Lower leg skin (tissue), 4 donors: Measurements from ENCODE around the gene NUDT8. TPM values are rescaled to one million over a fixed set of nuclear protein-coding genes. Genes with fewer than 3 reads are reported as not detected.

ENCODE experiments used
- DNase-seq, 2 donors: peaks; one replicate each; pipeline ENCODE4 v3.0.0-alpha.2; 2019; ENCODE audit warnings: low spot score in 2 of 2
- H3K4me3 ChIP-seq: fragments of 200-600 bp; sonication (generic); 2 replicates; pipeline ENCODE4 v1.5.1; 2017; ENCODE audit warnings: mild to moderate bottlenecking, low read depth; ENCODE audit not compliant: poor library complexity, severe bottlenecking
- CTCF ChIP-seq, 3 donors: fragments of 450-650 bp; IDR thresholded peaks; one replicate each; pipeline ENCODE4 v1.5.1; 2016; ENCODE audit warnings: antibody characterized with exemption in 3 of 3, mild to moderate bottlenecking in 3 of 3, moderate library complexity in 2 of 3
- POLR2A ChIP-seq, 2 donors: fragments of 450-650 bp; IDR thresholded peaks; one replicate each; pipeline ENCODE4 v1.6.1; 2016 to 2017; ENCODE audit warnings: antibody characterized with exemption in 2 of 2, mild to moderate bottlenecking in 1 of 2, moderate library complexity in 1 of 2
- WGBS, 2 donors: methylation state at CpG; one replicate each; pipeline ENCODE4 v1.1.5; 2018; 5-methylcytosine and 5-hydroxymethylcytosine counted together
- intact Hi-C: fragments of 100-400 bp; cut with DNase I; formaldehyde crosslinking; loops from one replicate; pipeline ENCODE4 v1.15.0; 2023; ENCODE audit warnings: low total_unique reads
- total RNA-seq, 4 donors: library from RNA; depleted of rRNA; stranded (reverse); fragments of >200 nt; gene quantifications; one replicate each; pipeline ENCODE4 v1.1.0, GENCODE V29; 2016

Gene NUDT8
- total RNA-seq, 4 donors from 2014 or later: 42.1 to 89.4 (median 55.1) TPM

- intact Hi-C loops: no loop called here
- TF ChIP-seq CTCF (IDR thresholded peaks at IDR 0.05): no peak
- no peak for TF ChIP-seq POLR2A (IDR thresholded peaks at IDR 0.05)
- DNase-seq: peak in 1 of 2 donors; percentile 53
- H3K4me3 ChIP-seq: no peak overlapping the region
- WGBS, 2 donors: 74 to 79% methylated on average over 9 of the region's 9 CpGs
These were observed 24.5 kb upstream of the NUDT8 start for GRCh38 chr11:67654225-67654624.

GRCh38 chr11:67652965-67653845 lies 23.5 kb upstream of the NUDT8 start:
- no peak overlapping the region for H3K4me3 ChIP-seq
- 78 to 80% methylated on average over 15 of the region's 15 CpGs for WGBS, 2 donors
- TF ChIP-seq CTCF (IDR thresholded peaks at IDR 0.05) (no peak), POLR2A (IDR thresholded peaks at IDR 0.05) (no peak)
- peak in 1 of 2 donors; percentile 61 for DNase-seq
- intact Hi-C loops: no loop called here

DNA sequence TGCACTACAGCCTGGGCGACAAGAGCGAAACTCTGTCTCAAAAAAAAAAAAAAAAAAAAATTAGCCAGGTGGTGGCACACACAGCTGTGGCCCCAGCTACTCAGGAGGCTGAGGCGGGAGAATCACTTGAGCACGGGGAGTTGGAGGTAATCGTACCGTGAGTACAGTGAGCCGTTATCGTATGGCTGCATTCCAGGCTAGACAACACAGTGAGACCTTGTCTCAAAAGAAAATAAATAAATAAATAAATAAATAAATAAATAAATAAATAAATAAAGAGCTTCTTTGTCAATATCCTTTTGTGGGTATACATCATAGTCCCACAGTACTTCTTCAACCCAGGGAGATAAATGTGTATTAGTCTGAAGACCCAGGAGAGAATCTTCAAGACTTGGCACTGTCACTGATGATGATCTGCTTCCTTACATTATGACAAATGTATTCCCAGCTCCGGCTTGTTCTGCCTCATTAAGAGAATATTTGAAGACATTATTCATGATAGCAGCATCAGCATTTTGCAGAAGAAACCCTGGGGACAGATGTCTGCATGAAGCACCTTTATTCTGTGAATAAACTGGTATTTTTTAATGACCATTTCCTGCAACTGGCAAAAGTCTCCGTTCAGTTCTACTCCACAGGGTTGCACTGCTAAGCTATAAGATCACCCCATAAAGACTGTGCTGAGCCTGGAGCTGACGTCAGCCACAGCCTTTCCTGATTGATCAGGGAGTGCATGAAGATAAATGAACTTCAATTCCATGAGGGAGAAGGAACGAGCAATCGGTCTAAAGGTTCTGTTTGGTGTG lies 22.4 kb upstream of the NUDT8 start:
- H3K4me3 ChIP-seq: no peak overlapping the region
- intact Hi-C loops: no loop called here
- DNase-seq: no peak
- 32 to 36% methylated on average over 13 of the region's 13 CpGs for WGBS, 2 donors
- TF ChIP-seq POLR2A (IDR thresholded peaks at IDR 0.05) (no peak), CTCF (IDR thresholded peaks at IDR 0.05) (no peak)

DNA sequence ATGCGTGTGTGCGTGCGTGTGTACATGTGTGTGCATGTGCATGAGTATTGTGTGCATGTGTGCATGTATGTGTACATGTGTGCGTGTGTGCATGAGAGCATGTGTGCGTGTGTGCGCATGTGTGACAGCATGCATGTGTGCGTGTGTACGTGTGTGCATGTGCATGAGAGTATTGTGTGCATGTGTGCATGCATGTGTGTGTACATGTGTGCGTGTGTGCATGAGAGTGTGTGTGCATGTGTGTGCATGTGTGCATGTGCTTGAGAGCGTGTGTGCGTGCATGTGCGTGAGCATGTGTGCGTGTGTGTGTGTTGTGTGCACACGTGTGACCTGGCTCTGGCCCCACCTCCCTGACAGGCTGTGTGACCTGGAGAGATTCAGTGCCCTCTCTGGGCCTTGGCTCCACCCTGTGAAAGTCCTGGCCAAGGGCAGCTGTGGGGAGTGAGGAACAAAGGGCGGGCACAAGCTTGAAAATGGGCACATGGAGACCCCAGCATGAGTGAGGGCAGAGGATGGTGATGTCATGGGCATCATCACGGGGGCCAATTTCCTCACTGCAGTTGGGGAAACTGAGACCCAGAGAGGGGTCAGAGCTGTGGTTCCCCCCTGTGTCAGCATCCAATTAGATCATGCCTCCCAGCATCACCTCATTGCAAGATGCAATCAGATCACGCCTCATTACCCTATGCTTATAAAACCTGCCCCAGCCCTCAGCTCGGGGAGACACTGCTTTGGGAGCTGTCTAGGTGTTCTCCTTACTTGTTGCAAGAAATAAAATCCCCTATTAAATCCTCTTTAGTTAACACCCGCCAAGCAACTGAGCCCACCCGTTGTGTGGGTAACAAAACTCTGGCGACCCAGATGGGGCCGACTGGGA lies 20.1 kb upstream of the NUDT8 start:
- no peak for TF ChIP-seq POLR2A (IDR thresholded peaks at IDR 0.05)
- no peak for DNase-seq
- H3K4me3 ChIP-seq: no peak overlapping the region
- WGBS, 2 donors: 79 to 83% methylated on average over 22 of the region's 22 CpGs
- intact Hi-C loops: no loop called here

DNA sequence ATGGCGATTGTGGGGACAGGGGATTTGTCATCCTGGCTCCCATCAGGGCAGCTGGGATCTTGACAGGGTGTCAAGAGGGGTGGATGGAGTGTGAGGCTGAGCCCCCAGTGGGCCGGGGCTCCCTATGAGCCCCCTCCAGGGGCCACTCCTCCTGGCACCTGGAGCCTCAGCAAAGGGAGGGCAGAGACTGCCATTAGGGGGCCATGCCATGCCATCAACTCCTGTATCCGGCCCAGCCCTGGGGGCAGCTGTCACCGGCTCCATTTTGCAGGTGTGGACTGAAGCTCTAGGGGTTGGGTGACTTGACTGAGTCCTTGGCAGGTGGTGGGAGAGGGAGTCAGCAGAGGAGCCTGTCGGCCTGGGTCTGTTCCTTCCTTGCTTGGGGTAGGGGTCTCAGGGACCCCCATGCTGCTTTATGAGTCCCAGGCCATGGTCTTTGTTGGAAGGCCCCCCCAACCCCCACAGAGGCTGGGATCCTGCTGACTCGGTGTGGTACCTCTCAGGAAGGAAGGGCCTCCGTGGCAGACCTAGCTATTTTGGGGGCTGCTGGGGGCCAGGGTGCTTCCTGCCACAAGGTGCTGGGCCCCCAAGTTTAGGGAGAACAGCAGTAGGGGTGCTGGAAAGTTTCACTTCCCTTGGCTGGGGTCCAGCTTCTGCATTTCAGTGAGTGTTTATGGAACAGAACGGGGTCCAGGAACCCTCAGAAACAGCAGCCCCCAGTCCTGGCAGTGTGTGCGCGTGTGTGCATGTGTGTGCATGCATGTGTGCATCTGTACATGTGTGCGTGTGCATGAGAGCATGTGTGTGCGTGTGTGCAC lies 19.3 kb upstream of the NUDT8 start:
- no peak for TF ChIP-seq CTCF (IDR thresholded peaks at IDR 0.05)
- TF ChIP-seq POLR2A (IDR thresholded peaks at IDR 0.05): no peak
- WGBS, 2 donors: 59 to 61% methylated on average over 11 to 12 of the region's 12 CpGs
- no peak for DNase-seq
- no peak overlapping the region for H3K4me3 ChIP-seq
- intact Hi-C loops: no loop called here
